GM12878 (cell line): ENCODE data around the gene LYSMD2. TPM values are rescaled to one million over a fixed set of nuclear protein-coding genes. Genes with fewer than 3 reads are reported as not detected.
"Not testable (repeated sequence)": the region's sequence is repeated elsewhere in the genome, so short reads cannot be mapped to it uniquely, and the experiment has no call there.

Source experiments
- ATAC-seq: fragments of 200-7000 bp; cut with Tn5 transposase; 3 replicates; pipeline ENCODE4 v1.9.1; 2020; ENCODE audit warnings: mild to moderate bottlenecking, moderate library complexity
- BruUV-seq: library from RNA; stranded (reverse); fragments of 400-500 nt; replicated peaks from 2 replicates; lab custom pipeline; 2021; lab: Mats Ljungman, UMichigan
- CTCF ChIA-PET: fragments of 300-600 bp; sonication (Branson Sonifier 250); formaldehyde crosslinking; extraction: SDS; loops from one replicate; lab custom pipeline; 2021; ENCODE audit warnings: inconsistent platforms; lab: Yijun Ruan, JAX
- POLR2A ChIA-PET: fragments of 350-600 bp; formaldehyde crosslinking; extraction: SDS; loops from one replicate; lab custom pipeline; 2021; ENCODE audit warnings: inconsistent platforms; lab: Charles Lee
- RAD21 ChIA-PET: fragments of 300-600 bp; sonication (Branson Sonifier 250); formaldehyde crosslinking; loops from one replicate; lab custom pipeline; 2023; ENCODE audit warnings: antibody characterized with exemption; ENCODE audit not compliant: unreplicated experiment; lab: Charles Lee
- SMC1A ChIA-PET: fragments of 300-600 bp; sonication (Branson Sonifier 250); formaldehyde crosslinking; loops from one replicate; lab custom pipeline; 2023; ENCODE audit not compliant: unreplicated experiment, uncharacterized antibody; lab: Charles Lee
- DNase-seq: peaks from one replicate; pipeline ENCODE4 v3.0.0-alpha.2; 2011; ENCODE audit warnings: low read depth, low spot score
- FAIRE-seq: peaks from 3 replicates; lab custom pipeline; 2011; peaks lifted over from hg19 to GRCh38; lab: Jason Lieb, UNC
- H2AFZ ChIP-seq: 2 replicates; pipeline ENCODE4 v1.6.0; 2011; ENCODE audit warnings: low read depth, low read length, control low read depth; ENCODE audit not compliant: control insufficient read depth
- H3K27ac ChIP-seq: 2 replicates; pipeline ENCODE4 v1.5.1; 2011; ENCODE audit warnings: control low read depth; ENCODE audit not compliant: control insufficient read depth, insufficient read depth
- H3K27me3 ChIP-seq, 2 experiments: replicated peaks in 1 of 2; 2 replicates each; pipeline versions ENCODE4 v1.6.0 to v1.6.1; 2011; ENCODE audit warnings: low read length in 1 of 2; ENCODE audit not compliant: control insufficient read depth in 2 of 2, insufficient read depth in 2 of 2
- H3K36me3 ChIP-seq, 2 experiments: 2 replicates each; pipeline ENCODE4 v1.5.1; 2011; ENCODE audit warnings: low read length in 1 of 2; ENCODE audit not compliant: control insufficient read depth in 2 of 2, insufficient read depth in 2 of 2
- H3K4me1 ChIP-seq: 2 replicates; pipeline ENCODE4 v1.6.1; 2011; ENCODE audit warnings: mild to moderate bottlenecking, low read length, moderate library complexity, mixed read lengths; ENCODE audit not compliant: control insufficient read depth, insufficient read depth
- H3K4me2 ChIP-seq: 2 replicates; pipeline ENCODE4 v1.6.0; 2011; ENCODE audit warnings: control low read depth; ENCODE audit not compliant: control insufficient read depth, insufficient read depth
- H3K4me3 ChIP-seq: fragments of 200-600 bp; sonication (generic); 2 replicates; pipeline ENCODE4 v1.5.1; 2016
- H3K79me2 ChIP-seq: 2 replicates; pipeline ENCODE4 v1.6.0; 2011; ENCODE audit warnings: low read length; ENCODE audit not compliant: control insufficient read depth, insufficient read depth
- H3K9ac ChIP-seq: 2 replicates; pipeline ENCODE4 v1.8.0; 2011; ENCODE audit warnings: low read length, control low read depth, mixed read lengths; ENCODE audit not compliant: control insufficient read depth, insufficient read depth
- H3K9me3 ChIP-seq: replicated peaks from 3 replicates; pipeline ENCODE4 v1.5.1; 2011; ENCODE audit warnings: mild to moderate bottlenecking, low read length; ENCODE audit not compliant: control insufficient read depth, insufficient read depth
- H4K20me1 ChIP-seq: 2 replicates; pipeline ENCODE4 v1.6.0; 2011; ENCODE audit not compliant: control insufficient read depth, insufficient read depth
- BRCA1 ChIP-seq: IDR thresholded peaks from 2 replicates; pipeline ENCODE4 v1.6.1; 2011; ENCODE audit warnings: low read depth, low read length, improper control_type of control experiment
- CHD1 ChIP-seq: IDR thresholded peaks from 2 replicates; pipeline ENCODE4 v1.6.1; 2012; ENCODE audit warnings: low read depth, low read length, improper control_type of control experiment
- DPF2 ChIP-seq: fragments of 450-650 bp; IDR thresholded peaks from 2 replicates; pipeline ENCODE4 v1.6.1; 2017; ENCODE audit warnings: mild to moderate bottlenecking
- LARP7 ChIP-seq: fragments of 450-650 bp; IDR thresholded peaks from 2 replicates; pipeline ENCODE4 v1.6.1; 2017; ENCODE audit warnings: mild to moderate bottlenecking
- NFYB ChIP-seq: IDR thresholded peaks from 2 replicates; pipeline ENCODE4 v1.6.1; 2011; ENCODE audit warnings: low read depth, mild to moderate bottlenecking, low read length, improper control_type of control experiment, moderate library complexity; ENCODE audit not compliant: insufficient read depth
- PAX8 ChIP-seq: fragments of 450-650 bp; IDR thresholded peaks from 2 replicates; pipeline ENCODE4 v1.6.1; 2017; ENCODE audit warnings: mild to moderate bottlenecking, moderate library complexity
- SMAD5 ChIP-seq: IDR thresholded peaks from 2 replicates; pipeline ENCODE4 v1.6.1; 2016; ENCODE audit warnings: antibody characterized with exemption, low read depth
- SRF ChIP-seq, 2 experiments: IDR thresholded peaks; 2 replicates each; pipeline ENCODE4 v1.6.1; 2011; ENCODE audit warnings: low read depth in 2 of 2, low read length in 2 of 2, mild to moderate bottlenecking in 1 of 2, moderate library complexity in 1 of 2
- ZNF207 ChIP-seq: fragments of 450-650 bp; IDR thresholded peaks from 2 replicates; pipeline ENCODE4 v1.6.1; 2014; ENCODE audit warnings: antibody characterized with exemption, mild to moderate bottlenecking, borderline replicate concordance
- WGBS: methylation state at CpG from one replicate; pipeline ENCODE4 v1.1.6; 2016; ENCODE audit warnings: low lambda C conversion rate; ENCODE audit not compliant: insufficient replicate concordance, insufficient coverage; ENCODE audit errors: missing lambda C conversion rate; 5-methylcytosine and 5-hydroxymethylcytosine counted together
- in situ Hi-C: fragments of 300-500 bp; cut with MboI; formaldehyde crosslinking; loops from 9 replicates; pipeline ENCODE4 v1.14.3; 2018; ENCODE audit warnings: mixed read lengths
- intact Hi-C: fragments of 100-400 bp; cut with micrococcal nuclease; formaldehyde crosslinking; loops from one replicate; pipeline ENCODE4 v1.14.2; 2022; ENCODE audit not compliant: unreplicated experiment
- polyA plus RNA-seq, 11 experiments: library from polyadenylated mRNA; depleted of rRNA in 4 of 11; unstranded in 6 of 11; stranded (reverse) in 5 of 11; fragments of >200 nt; fragmentation: Nextera tagmentation in 4 of 11; fragmentation: Illumina TruSeq in 1 of 11; extraction: Ambion mirVana in 4 of 11; extraction: Trizol in 1 of 11; gene quantifications; 1 replicate in 1 of 11; 2 replicates in 10 of 11; pipeline versions ENCODE4 v1.2.1 to v1.2.3, GENCODE V29; 2011 to 2016; ENCODE audit warnings: inconsistent platforms in 2 of 11, missing spikeins in 2 of 11, low read depth in 1 of 11
- total RNA-seq, 4 experiments: library from RNA; depleted of rRNA in 3 of 4; stranded (reverse); fragments of >200 nt in 3 of 4; fragmentation: Illumina TruSeq in 1 of 4; extraction: Trizol in 1 of 4; gene quantifications; 2 replicates each; pipeline versions ENCODE4 v1.2.1 to v1.2.3, GENCODE V29; 2013 to 2021
- TF ChIP-seq, protein P1 (sequence below): fragments of 450-650 bp; IDR thresholded peaks from 2 replicates; pipeline ENCODE4 v1.6.1; 2017; ENCODE audit warnings: low read depth, mild to moderate bottlenecking, moderate library complexity
- TF ChIP-seq, protein P2 (sequence below): IDR thresholded peaks from 2 replicates; pipeline ENCODE4 v1.6.1; 2012; ENCODE audit warnings: low read depth, low read length, improper control_type of control experiment
- TF ChIP-seq, protein P3 (sequence below): fragments of 450-650 bp; formaldehyde crosslinking; IDR thresholded peaks from 2 replicates; pipeline ENCODE4 v1.4.0; 2022; ENCODE audit warnings: mild to moderate bottlenecking, moderate library complexity

Gene LYSMD2
- total and polyA plus RNA-seq, 10 of the 15 experiments (the other 5 are each of a cell fraction or from before 2014, with no cell fraction given) = 30.5 to 61.3 (median 45.4) TPM

DNA sequence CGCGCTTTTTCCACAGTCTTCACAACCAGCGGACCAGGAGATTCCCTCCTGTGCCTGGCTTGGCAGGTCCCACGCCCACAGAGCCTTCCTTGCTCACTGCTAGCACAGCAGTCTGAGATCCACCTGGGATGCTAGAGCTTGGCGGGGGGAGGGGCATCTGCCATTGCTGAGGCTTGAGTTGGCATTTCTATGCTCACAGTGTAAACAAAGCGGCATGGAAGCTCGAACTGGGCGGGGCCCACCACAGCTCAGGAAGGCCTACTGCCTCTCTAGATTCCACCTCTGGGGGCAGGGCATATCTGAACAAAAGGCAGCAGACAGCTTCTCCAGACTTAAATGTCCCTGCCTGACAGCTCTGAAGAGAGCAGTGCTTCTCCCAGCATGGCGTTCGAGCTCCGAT lies 49.7 kb upstream of the LYSMD2 start:
- RAD21 ChIA-PET, H2AFZ ChIP-seq, H3K4me1 ChIP-seq, H3K79me2 ChIP-seq, intact Hi-C loops, H3K27ac ChIP-seq, H3K9me3 ChIP-seq, in situ Hi-C loops, BruUV-seq, ATAC-seq, POLR2A ChIA-PET, H3K4me3 ChIP-seq, DNase-seq, H4K20me1 ChIP-seq, H3K9ac ChIP-seq, H3K36me3 ChIP-seq, FAIRE-seq, H3K4me2 ChIP-seq, H3K27me3 ChIP-seq: not testable (repeated sequence)
- ChIA-PET CTCF (interaction anchor here (1.7 to 5.2 kb wide), 2 partner anchors 10 to 137 kb away, joined by 4 to 28 read pairs; no protein-coding TSS in a partner anchor), SMC1A (interaction anchor here (1.3 kb wide), 1 partner anchor 12 kb away, joined by 3 read pairs; no protein-coding TSS in a partner anchor)
- 92% methylated on average over 11 of the region's 11 CpGs for WGBS

DNA sequence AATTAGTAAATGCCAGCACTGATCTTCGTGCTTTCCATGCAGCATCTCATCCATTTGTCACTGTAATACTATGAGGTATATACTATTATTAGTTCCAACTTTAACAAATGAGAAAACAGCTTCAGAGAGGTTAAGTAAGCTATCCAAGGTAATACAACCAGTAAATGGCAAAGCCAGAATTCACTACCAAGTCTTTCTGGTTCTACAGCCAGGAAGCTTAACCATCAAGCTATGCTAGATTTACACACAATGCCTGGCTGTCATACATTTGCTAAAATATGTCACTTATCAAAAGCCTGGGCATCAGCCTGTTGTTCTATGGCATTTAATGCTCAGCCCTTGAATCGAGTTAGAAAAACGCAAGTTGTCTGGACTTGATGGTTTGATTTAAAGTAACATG lies 46.5 kb upstream of the LYSMD2 start:
- Histone ChIP-seq H3K36me3 (no peaks in the 10 kb centered on the region; a peak in 1 of 4 replicates), H3K4me3 (no peak overlapping the region), H3K27me3 (no peaks in the 10 kb centered on the region), H2AFZ (no peak overlapping the region), H3K79me2 (no peaks in the 10 kb centered on the region), H3K27ac (no peak overlapping the region), H3K9ac (no peak overlapping the region), H3K9me3 (peaks cover 3% of the 10 kb centered on the region; the same call in 2 of the 3 replicates), H3K4me2 (no peak overlapping the region), H4K20me1 (no peaks in the 10 kb centered on the region), H3K4me1 (no peaks in the 10 kb centered on the region)
- ATAC-seq (no peak), DNase-seq (no peak), FAIRE-seq (no peak)
- ChIA-PET RAD21 (interaction anchor here (1.7 kb wide), 1 partner anchor 134 kb away, joined by 5 read pairs; no protein-coding TSS in a partner anchor), POLR2A (interaction anchor here (0.6 kb wide), 1 partner anchor 35 kb away, joined by 3 read pairs; no protein-coding TSS in a partner anchor), CTCF (interaction anchor here (1.3 to 5.2 kb wide), 3 partner anchors 7 to 134 kb away, joined by 4 to 28 read pairs (median 5); no protein-coding TSS in a partner anchor), SMC1A (no interaction called here)
- in situ Hi-C loops (no loop called here), intact Hi-C loops (no loop called here)
- no TSS peak for BruUV-seq
- 60% methylated on average over 3 of the region's 3 CpGs for WGBS
- TF ChIP-seq NFYB (no peak), PAX8 (no peak), DPF2 (no peak), BRCA1 (no peak), CHD1 (no peak), ZNF207 (no peak), LARP7 (no peak), SRF (IDR thresholded peaks at IDR 0.05; ENCODE audit: low read depth in 2 of 2, low read length in 2 of 2) (no peak), SMAD5 (no peak)
- TF ChIP-seq, protein P1, sequence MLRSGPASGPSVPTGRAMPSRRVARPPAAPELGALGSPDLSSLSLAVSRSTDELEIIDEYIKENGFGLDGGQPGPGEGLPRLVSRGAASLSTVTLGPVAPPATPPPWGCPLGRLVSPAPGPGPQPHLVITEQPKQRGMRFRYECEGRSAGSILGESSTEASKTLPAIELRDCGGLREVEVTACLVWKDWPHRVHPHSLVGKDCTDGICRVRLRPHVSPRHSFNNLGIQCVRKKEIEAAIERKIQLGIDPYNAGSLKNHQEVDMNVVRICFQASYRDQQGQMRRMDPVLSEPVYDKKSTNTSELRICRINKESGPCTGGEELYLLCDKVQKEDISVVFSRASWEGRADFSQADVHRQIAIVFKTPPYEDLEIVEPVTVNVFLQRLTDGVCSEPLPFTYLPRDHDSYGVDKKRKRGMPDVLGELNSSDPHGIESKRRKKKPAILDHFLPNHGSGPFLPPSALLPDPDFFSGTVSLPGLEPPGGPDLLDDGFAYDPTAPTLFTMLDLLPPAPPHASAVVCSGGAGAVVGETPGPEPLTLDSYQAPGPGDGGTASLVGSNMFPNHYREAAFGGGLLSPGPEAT = no peak
- TF ChIP-seq, protein P2, sequence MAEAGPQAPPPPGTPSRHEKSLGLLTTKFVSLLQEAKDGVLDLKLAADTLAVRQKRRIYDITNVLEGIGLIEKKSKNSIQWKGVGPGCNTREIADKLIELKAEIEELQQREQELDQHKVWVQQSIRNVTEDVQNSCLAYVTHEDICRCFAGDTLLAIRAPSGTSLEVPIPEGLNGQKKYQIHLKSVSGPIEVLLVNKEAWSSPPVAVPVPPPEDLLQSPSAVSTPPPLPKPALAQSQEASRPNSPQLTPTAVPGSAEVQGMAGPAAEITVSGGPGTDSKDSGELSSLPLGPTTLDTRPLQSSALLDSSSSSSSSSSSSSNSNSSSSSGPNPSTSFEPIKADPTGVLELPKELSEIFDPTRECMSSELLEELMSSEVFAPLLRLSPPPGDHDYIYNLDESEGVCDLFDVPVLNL = no peak
- TF ChIP-seq, protein P3, sequence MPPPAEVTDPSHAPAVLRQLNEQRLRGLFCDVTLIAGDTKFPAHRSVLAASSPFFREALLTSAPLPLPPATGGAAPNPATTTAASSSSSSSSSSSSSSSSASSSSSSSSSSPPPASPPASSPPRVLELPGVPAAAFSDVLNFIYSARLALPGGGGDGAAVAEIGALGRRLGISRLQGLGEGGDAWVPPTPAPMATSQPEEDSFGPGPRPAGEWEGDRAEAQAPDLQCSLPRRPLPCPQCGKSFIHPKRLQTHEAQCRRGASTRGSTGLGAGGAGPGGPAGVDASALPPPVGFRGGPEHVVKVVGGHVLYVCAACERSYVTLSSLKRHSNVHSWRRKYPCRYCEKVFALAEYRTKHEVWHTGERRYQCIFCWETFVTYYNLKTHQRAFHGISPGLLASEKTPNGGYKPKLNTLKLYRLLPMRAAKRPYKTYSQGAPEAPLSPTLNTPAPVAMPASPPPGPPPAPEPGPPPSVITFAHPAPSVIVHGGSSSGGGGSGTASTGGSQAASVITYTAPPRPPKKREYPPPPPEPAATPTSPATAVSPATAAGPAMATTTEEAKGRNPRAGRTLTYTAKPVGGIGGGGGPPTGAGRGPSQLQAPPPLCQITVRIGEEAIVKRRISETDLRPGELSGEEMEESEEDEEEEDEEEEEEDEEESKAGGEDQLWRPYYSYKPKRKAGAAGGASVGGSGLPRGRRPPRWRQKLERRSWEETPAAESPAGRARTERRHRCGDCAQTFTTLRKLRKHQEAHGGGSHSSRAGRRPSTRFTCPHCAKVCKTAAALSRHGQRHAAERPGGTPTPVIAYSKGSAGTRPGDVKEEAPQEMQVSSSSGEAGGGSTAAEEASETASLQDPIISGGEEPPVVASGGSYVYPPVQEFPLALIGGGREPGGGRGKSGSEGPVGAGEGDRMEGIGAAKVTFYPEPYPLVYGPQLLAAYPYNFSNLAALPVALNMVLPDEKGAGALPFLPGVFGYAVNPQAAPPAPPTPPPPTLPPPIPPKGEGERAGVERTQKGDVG (CRISPR knock-in tag) = no peak
